ENCODE data around the gene HDAC9. TPM values are rescaled to one million over a fixed set of nuclear protein-coding genes. Genes with fewer than 3 reads are reported as not detected.
A peak's percentile ranks its signal among the peaks of the same experiment; 100 is the strongest.

The HDAC9 gene
- total RNA-seq, 1 experiment from 2014 or later, result 14.7 TPM

DNA sequence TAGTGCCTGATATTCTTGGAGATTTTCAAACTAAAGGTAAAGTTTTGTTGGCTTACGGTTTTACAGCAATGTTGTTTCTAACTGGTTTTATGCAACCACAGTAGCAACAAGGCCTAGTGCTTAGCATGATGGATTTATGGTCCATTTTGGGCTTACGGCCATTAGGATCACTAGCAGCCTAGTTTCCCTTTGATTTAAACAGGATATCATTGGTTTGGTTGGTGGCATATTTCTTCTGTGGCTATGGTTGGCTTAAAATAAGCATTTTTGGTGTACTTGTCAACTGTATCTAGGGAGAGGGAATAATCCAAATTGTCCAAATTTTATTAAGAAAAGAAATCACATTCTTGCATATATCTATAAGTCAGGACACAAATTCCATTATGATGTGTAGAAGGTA is 194.0 kb downstream of the HDAC9 start:
- ChIA-PET POLR2A (ENCODE audit: unreplicated experiment) (no interaction called here), CTCF (interaction anchor here (0.6 kb wide), 1 partner anchor 24 kb away, joined by 3 read pairs; no protein-coding TSS in a partner anchor)
- intact Hi-C loops (cut with micrococcal nuclease; ENCODE audit: unreplicated experiment), result no loop called here
- no peaks in the 10 kb centered on the region for H3K9me3 ChIP-seq (ENCODE audit: insufficient read depth, low read depth)
- no peak overlapping the region for H3K27ac ChIP-seq
- BruUV-seq (replicated peaks), result no TSS peak
- H3K79me2 ChIP-seq (ENCODE audit: low read depth), result no peaks in the 10 kb centered on the region
- H3K4me1 ChIP-seq (replicated peaks; ENCODE audit: insufficient read depth), result no peaks in the 10 kb centered on the region
- H2AFZ ChIP-seq, result no peak overlapping the region
- no peaks in the 10 kb centered on the region for H3K27me3 ChIP-seq (ENCODE audit: insufficient read depth, low read depth)
- no peaks in the 10 kb centered on the region for H3F3A ChIP-seq (ENCODE audit: insufficient read depth, low read depth)
- H3K9me2 ChIP-seq (ENCODE audit: insufficient read depth), result no peaks in the 10 kb centered on the region
- H3K36me3 ChIP-seq (ENCODE audit: low read depth), result no peaks in the 10 kb centered on the region
- H3K4me2 ChIP-seq, result no peak overlapping the region
- H4K20me1 ChIP-seq (ENCODE audit: insufficient read depth), result no peaks in the 10 kb centered on the region
- no peak overlapping the region for H3K4me3 ChIP-seq
- DNase-seq, result no peak
- TF ChIP-seq EZH2 (IDR thresholded peaks at IDR 0.05; ENCODE audit: low read depth), result no peak
- TF ChIP-seq, protein P1, sequence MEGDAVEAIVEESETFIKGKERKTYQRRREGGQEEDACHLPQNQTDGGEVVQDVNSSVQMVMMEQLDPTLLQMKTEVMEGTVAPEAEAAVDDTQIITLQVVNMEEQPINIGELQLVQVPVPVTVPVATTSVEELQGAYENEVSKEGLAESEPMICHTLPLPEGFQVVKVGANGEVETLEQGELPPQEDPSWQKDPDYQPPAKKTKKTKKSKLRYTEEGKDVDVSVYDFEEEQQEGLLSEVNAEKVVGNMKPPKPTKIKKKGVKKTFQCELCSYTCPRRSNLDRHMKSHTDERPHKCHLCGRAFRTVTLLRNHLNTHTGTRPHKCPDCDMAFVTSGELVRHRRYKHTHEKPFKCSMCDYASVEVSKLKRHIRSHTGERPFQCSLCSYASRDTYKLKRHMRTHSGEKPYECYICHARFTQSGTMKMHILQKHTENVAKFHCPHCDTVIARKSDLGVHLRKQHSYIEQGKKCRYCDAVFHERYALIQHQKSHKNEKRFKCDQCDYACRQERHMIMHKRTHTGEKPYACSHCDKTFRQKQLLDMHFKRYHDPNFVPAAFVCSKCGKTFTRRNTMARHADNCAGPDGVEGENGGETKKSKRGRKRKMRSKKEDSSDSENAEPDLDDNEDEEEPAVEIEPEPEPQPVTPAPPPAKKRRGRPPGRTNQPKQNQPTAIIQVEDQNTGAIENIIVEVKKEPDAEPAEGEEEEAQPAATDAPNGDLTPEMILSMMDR (conservative IDR thresholded peaks at IDR 0.05), result no peak

DNA sequence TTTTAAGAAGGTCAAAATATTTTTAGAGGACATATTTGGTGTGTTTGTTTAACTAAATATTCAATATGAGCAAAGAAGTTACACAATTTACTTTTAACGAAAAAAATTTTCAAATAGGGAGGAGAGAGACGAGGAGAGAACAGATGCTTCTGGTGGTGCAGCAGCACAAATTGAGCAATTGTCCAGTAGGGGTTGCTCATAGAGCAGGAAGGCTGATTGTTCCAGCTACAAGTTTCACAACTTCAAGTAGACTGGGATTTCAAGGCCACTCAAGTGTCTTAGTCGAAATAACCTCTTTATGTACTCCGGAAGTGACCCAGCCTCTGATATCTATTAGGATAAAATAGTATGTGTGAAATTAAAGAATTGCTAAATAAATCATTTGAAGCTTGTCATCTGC is 197.9 kb downstream of the HDAC9 start:
- Histone ChIP-seq H3K4me3 (no peak overlapping the region), H3K27me3 (ENCODE audit: insufficient read depth, low read depth) (no peaks in the 10 kb centered on the region), H3K79me2 (ENCODE audit: low read depth) (no peaks in the 10 kb centered on the region), H3K36me3 (ENCODE audit: low read depth) (no peaks in the 10 kb centered on the region), H4K20me1 (ENCODE audit: insufficient read depth) (no peaks in the 10 kb centered on the region), H3K9me2 (ENCODE audit: insufficient read depth) (no peaks in the 10 kb centered on the region), H2AFZ (no peak overlapping the region), H3K4me1 (replicated peaks; ENCODE audit: insufficient read depth) (no peaks in the 10 kb centered on the region), H3K9me3 (ENCODE audit: insufficient read depth, low read depth) (no peaks in the 10 kb centered on the region), H3K27ac (no peak overlapping the region), H3K4me2 (no peak overlapping the region), H3F3A (ENCODE audit: insufficient read depth, low read depth) (no peaks in the 10 kb centered on the region)
- POLR2A ChIA-PET (ENCODE audit: unreplicated experiment), result no interaction called here
- intact Hi-C loops (cut with micrococcal nuclease; ENCODE audit: unreplicated experiment), result loop anchor here (5.0 kb wide), 1 partner anchor 429 kb away; no protein-coding TSS in a partner anchor
- TF ChIP-seq, protein P1 (conservative IDR thresholded peaks at IDR 0.05), result peak; percentile 58
- no peak for TF ChIP-seq EZH2 (IDR thresholded peaks at IDR 0.05; ENCODE audit: low read depth)
- DNase-seq, result no peak
- no TSS peak for BruUV-seq (replicated peaks)
- CTCF ChIA-PET, result interaction anchor here (0.6 to 0.8 kb wide), 2 partner anchors 23 to 798 kb away, joined by 3 to 14 read pairs; no protein-coding TSS in a partner anchor

DNA sequence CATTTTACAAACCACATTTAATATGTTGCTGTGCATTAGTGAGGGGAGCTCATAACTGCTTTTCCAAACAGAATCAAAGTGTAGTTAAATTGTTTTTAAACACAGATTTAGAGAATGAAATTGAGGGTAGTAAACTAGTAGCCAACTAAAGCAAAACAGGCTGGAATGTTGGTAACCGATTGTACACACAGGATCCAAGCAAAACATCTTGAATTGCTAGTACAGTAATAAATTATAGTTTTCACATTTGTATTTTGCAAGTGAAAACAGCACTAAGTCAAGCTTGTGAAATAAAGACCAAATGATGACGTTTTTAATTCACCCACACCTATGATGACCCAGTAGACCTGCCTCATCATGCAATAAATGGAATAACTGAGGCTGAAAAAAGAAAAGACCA is 198.3 kb downstream of the HDAC9 start:
- BruUV-seq (replicated peaks), result no TSS peak
- POLR2A ChIA-PET (ENCODE audit: unreplicated experiment), result no interaction called here
- CTCF ChIA-PET, result interaction anchor here (0.6 to 0.8 kb wide), 2 partner anchors 23 to 798 kb away, joined by 3 to 14 read pairs; no protein-coding TSS in a partner anchor

More for the DNA sequence above, 198.3 kb downstream of the HDAC9 start:
- Histone ChIP-seq H3F3A (ENCODE audit: insufficient read depth, low read depth) (no peaks in the 10 kb centered on the region), H3K9me3 (ENCODE audit: insufficient read depth, low read depth) (no peaks in the 10 kb centered on the region), H3K27me3 (ENCODE audit: insufficient read depth, low read depth) (no peaks in the 10 kb centered on the region), H3K27ac (no peak overlapping the region), H3K9me2 (ENCODE audit: insufficient read depth) (no peaks in the 10 kb centered on the region), H3K36me3 (ENCODE audit: low read depth) (no peaks in the 10 kb centered on the region), H3K4me2 (no peak overlapping the region), H2AFZ (no peak overlapping the region), H3K79me2 (ENCODE audit: low read depth) (no peaks in the 10 kb centered on the region), H4K20me1 (ENCODE audit: insufficient read depth) (no peaks in the 10 kb centered on the region), H3K4me1 (replicated peaks; ENCODE audit: insufficient read depth) (no peaks in the 10 kb centered on the region), H3K4me3 (no peak overlapping the region)
- TF ChIP-seq EZH2 (IDR thresholded peaks at IDR 0.05; ENCODE audit: low read depth), result no peak
- TF ChIP-seq, protein P1 (conservative IDR thresholded peaks at IDR 0.05), result no peak
- intact Hi-C loops (cut with micrococcal nuclease; ENCODE audit: unreplicated experiment), result loop anchor here (5.0 kb wide), 1 partner anchor 428 kb away; no protein-coding TSS in a partner anchor
- DNase-seq, result no peak

Data from PC-9 (cell line).